GM23338 (cell line): ENCODE data around the gene ROR1. TPM values are rescaled to one million over a fixed set of nuclear protein-coding genes. Genes with fewer than 3 reads are reported as not detected.

Source experiments
- ATAC-seq: fragments of 200-7000 bp; cut with Tn5 transposase; 3 replicates; pipeline ENCODE4 v1.9.1; 2020
- DNase-seq: peaks from one replicate; pipeline ENCODE4 v3.0.0-alpha.2; 2015; ENCODE audit warnings: low spot score
- H2AFZ ChIP-seq: fragments of 200-600 bp; sonication (generic); 2 replicates; pipeline ENCODE4 v1.8.0; 2016; ENCODE audit warnings: antibody characterized with exemption, mild to moderate bottlenecking, moderate library complexity
- H3F3A ChIP-seq: fragments of 200-600 bp; sonication (generic); replicated peaks from 2 replicates; pipeline ENCODE4 v1.8.0; 2017; ENCODE audit warnings: antibody characterized with exemption, mixed run types, low read depth
- H3K27ac ChIP-seq: fragments of 200-600 bp; sonication (generic); 2 replicates; pipeline ENCODE4 v1.6.1; 2016; ENCODE audit warnings: low read depth
- H3K27me3 ChIP-seq: fragments of 200-600 bp; sonication (generic); 2 replicates; pipeline ENCODE4 v1.8.0; 2016; ENCODE audit warnings: mild to moderate bottlenecking, mixed run types, moderate library complexity; ENCODE audit not compliant: insufficient read depth
- H3K36me3 ChIP-seq: fragments of 200-600 bp; sonication (generic); 2 replicates; pipeline ENCODE4 v1.8.0; 2016; ENCODE audit warnings: mild to moderate bottlenecking; ENCODE audit not compliant: insufficient read depth
- H3K4me1 ChIP-seq: fragments of 200-600 bp; sonication (generic); 2 replicates; pipeline ENCODE4 v1.8.0; 2016; ENCODE audit warnings: mild to moderate bottlenecking, moderate library complexity; ENCODE audit not compliant: insufficient read depth
- H3K4me2 ChIP-seq: fragments of 200-600 bp; sonication (generic); 2 replicates; pipeline ENCODE4 v1.7.1; 2017; ENCODE audit warnings: mixed run types
- H3K4me3 ChIP-seq: fragments of 200-600 bp; sonication (generic); 2 replicates; pipeline ENCODE4 v1.6.1; 2016; ENCODE audit warnings: mixed run types
- H3K79me2 ChIP-seq: fragments of 200-600 bp; sonication (generic); replicated peaks from 2 replicates; pipeline ENCODE4 v1.8.0; 2017; ENCODE audit warnings: mild to moderate bottlenecking; ENCODE audit not compliant: insufficient read depth
- H3K9me2 ChIP-seq: fragments of 200-600 bp; sonication (generic); 2 replicates; pipeline ENCODE4 v1.8.0; 2017; ENCODE audit not compliant: insufficient read depth
- H4K20me1 ChIP-seq: fragments of 200-600 bp; sonication (generic); replicated peaks from 2 replicates; pipeline ENCODE4 v1.8.0; 2017; ENCODE audit warnings: mild to moderate bottlenecking; ENCODE audit not compliant: insufficient read depth
- H3K27ac Mint-ChIP-seq: 2 replicates; pipeline ENCODE4 v1.8.0; 2020; ENCODE audit warnings: inconsistent platforms, mild to moderate bottlenecking, moderate library complexity, mixed read lengths
- H3K27me3 Mint-ChIP-seq: 3 replicates; pipeline ENCODE4 v1.8.0; 2022; ENCODE audit warnings: low read depth, mild to moderate bottlenecking, moderate library complexity, mixed read lengths, inconsistent platforms; ENCODE audit not compliant: insufficient read depth, poor library complexity
- H3K36me3 Mint-ChIP-seq: 3 replicates; pipeline ENCODE4 v1.8.0; 2021; ENCODE audit warnings: low read depth, mild to moderate bottlenecking, inconsistent platforms, moderate library complexity, mixed read lengths
- H3K4me1 Mint-ChIP-seq: 3 replicates; pipeline ENCODE4 v1.8.0; 2020; ENCODE audit warnings: mild to moderate bottlenecking, inconsistent platforms, mixed read lengths
- H3K4me3 Mint-ChIP-seq: 3 replicates; pipeline ENCODE4 v1.8.0; 2021; ENCODE audit warnings: moderate library complexity, mild to moderate bottlenecking, inconsistent platforms, mixed read lengths
- H3K9me3 Mint-ChIP-seq: 3 replicates; pipeline ENCODE4 v1.8.0; 2020; ENCODE audit warnings: moderate library complexity, mild to moderate bottlenecking, inconsistent platforms, mixed read lengths
- CREB1 ChIP-seq: fragments of 250-450 bp; sonication (Bioruptor Pico); IDR thresholded peaks from 2 replicates; pipeline ENCODE4 v1.5.0; 2020; ENCODE audit warnings: low read depth, mild to moderate bottlenecking, moderate library complexity
- EZH2 ChIP-seq: fragments of 200-600 bp; sonication (generic); IDR thresholded peaks from one replicate; pipeline ENCODE4 v1.8.0; 2017; ENCODE audit warnings: antibody characterized with exemption, mild to moderate bottlenecking, low read depth; ENCODE audit not compliant: unreplicated experiment
- EZH2phosphoT487 ChIP-seq: fragments of 200-600 bp; sonication (generic); IDR thresholded peaks from one replicate; pipeline ENCODE4 v1.8.1; 2018; ENCODE audit warnings: antibody characterized with exemption; ENCODE audit not compliant: unreplicated experiment
- JUNB ChIP-seq: IDR thresholded peaks from one replicate; pipeline ENCODE4 v1.6.1; 2016; ENCODE audit warnings: antibody characterized with exemption; ENCODE audit not compliant: unreplicated experiment
- NANOG ChIP-seq: IDR thresholded peaks from 2 replicates; pipeline ENCODE4 v1.6.1; 2016; ENCODE audit warnings: antibody characterized with exemption, borderline replicate concordance
- POLR2AphosphoS5 ChIP-seq: IDR thresholded peaks from 2 replicates; pipeline ENCODE4 v1.6.1; 2016; ENCODE audit warnings: antibody characterized with exemption, low read depth
- REST ChIP-seq: IDR thresholded peaks from one replicate; pipeline ENCODE4 v1.6.1; 2018; ENCODE audit warnings: antibody characterized with exemption; ENCODE audit not compliant: unreplicated experiment
- ZNF462 ChIP-seq: fragments of 250-450 bp; sonication (Bioruptor Pico); IDR thresholded peaks from 2 replicates; pipeline ENCODE4 v1.5.0; 2020; ENCODE audit warnings: mild to moderate bottlenecking, moderate library complexity
- polyA plus RNA-seq: library from polyadenylated mRNA; unstranded; fragments of >200 nt; fragmentation: Nextera tagmentation; extraction: Ambion mirVana; gene quantifications from 2 replicates; pipeline ENCODE4 v1.2.1, GENCODE V29; 2016
- total RNA-seq: library from RNA; depleted of rRNA; stranded (reverse); fragments of >200 nt; shearing (Covaris generic); gene quantifications from 2 replicates; pipeline ENCODE4 v1.2.3, GENCODE V29; 2014

ROR1 gene
- total and polyA plus RNA-seq, 2 experiments from 2014 or later: 59.7 to 96.0 TPM

- no peaks in the 10 kb centered on the region for H3K9me3 Mint-ChIP-seq
- H3K79me2 ChIP-seq: peaks cover 89% of the 10 kb centered on the region
- H4K20me1 ChIP-seq: peaks cover 63% of the 10 kb centered on the region
- H3K9me2 ChIP-seq: no peaks in the 10 kb centered on the region
- TF ChIP-seq EZH2 (no peak), ZNF462 (CRISPR knock-in tag) (no peak), CREB1 (CRISPR knock-in tag) (no peak), EZH2phosphoT487 (no peak), NANOG (no peak)
- peaks cover 28% of the 10 kb centered on the region for H3K4me1 ChIP-seq
- no peak overlapping the region for H3K27ac ChIP-seq
- no peak overlapping the region for H3K4me2 ChIP-seq
- H2AFZ ChIP-seq: no peak overlapping the region
- H3K36me3 ChIP-seq: no peaks in the 10 kb centered on the region
- no peak overlapping the region for H3K4me3 ChIP-seq
- H3K27ac Mint-ChIP-seq: no peak overlapping the region
- no peak for ATAC-seq
- peaks cover 6% of the 10 kb centered on the region for H3K27me3 Mint-ChIP-seq
- no peak overlapping the region for H3K4me3 Mint-ChIP-seq
- no peaks in the 10 kb centered on the region for H3K27me3 ChIP-seq
- peaks cover 41% of the 10 kb centered on the region for H3K4me1 Mint-ChIP-seq
- no peak for DNase-seq
- H3K36me3 Mint-ChIP-seq: no peaks in the 10 kb centered on the region
- H3F3A ChIP-seq: no peaks in the 10 kb centered on the region
Measured at GRCh38 chr1:63931468-63931867, 157.7 kb downstream of the ROR1 start.

- no peaks in the 10 kb centered on the region for H3K9me3 Mint-ChIP-seq
- DNase-seq (no peak), ATAC-seq (no peak)
- no peak overlapping the region for H3K4me3 Mint-ChIP-seq
- Histone ChIP-seq H3K4me1 (peaks cover 11% of the 10 kb centered on the region; the same call in 1 of the 2 replicates), H3K9me2 (no peaks in the 10 kb centered on the region; the same call in 1 of the 2 replicates), H3F3A (no peaks in the 10 kb centered on the region), H3K27me3 (no peaks in the 10 kb centered on the region), H3K4me2 (no peak overlapping the region), H3K36me3 (no peaks in the 10 kb centered on the region), H3K27ac (no peak overlapping the region), H4K20me1 (peaks cover 54% of the 10 kb centered on the region), H3K79me2 (peaks cover 95% of the 10 kb centered on the region), H2AFZ (no peak overlapping the region), H3K4me3 (no peak overlapping the region)
- peaks cover 10% of the 10 kb centered on the region for H3K27me3 Mint-ChIP-seq
- H3K27ac Mint-ChIP-seq: 0 out of 2 replicates have a peak overlapping the region, but pooled peaks have one; percentile 9
- H3K4me1 Mint-ChIP-seq: peaks cover 23% of the 10 kb centered on the region
- H3K36me3 Mint-ChIP-seq: no peaks in the 10 kb centered on the region
- no peak for TF ChIP-seq REST
- no peak for TF ChIP-seq JUNB
- no peak for TF ChIP-seq CREB1 (CRISPR knock-in tag)
- TF ChIP-seq NANOG: no peak
- no peak for TF ChIP-seq POLR2AphosphoS5
Measured at GRCh38 chr1:63934697-63935096, 160.9 kb downstream of the ROR1 start.
